ENCODE data around the gene CCRL2. TPM values are rescaled to one million over a fixed set of nuclear protein-coding genes. Genes with fewer than 3 reads are reported as not detected.
"Not testable (repeated sequence)": the region's sequence is repeated elsewhere in the genome, so short reads cannot be mapped to it uniquely, and the experiment has no call there.

The CCRL2 gene
- total RNA-seq, 1 donor from 2014 or later, result 1.6 TPM

DNA sequence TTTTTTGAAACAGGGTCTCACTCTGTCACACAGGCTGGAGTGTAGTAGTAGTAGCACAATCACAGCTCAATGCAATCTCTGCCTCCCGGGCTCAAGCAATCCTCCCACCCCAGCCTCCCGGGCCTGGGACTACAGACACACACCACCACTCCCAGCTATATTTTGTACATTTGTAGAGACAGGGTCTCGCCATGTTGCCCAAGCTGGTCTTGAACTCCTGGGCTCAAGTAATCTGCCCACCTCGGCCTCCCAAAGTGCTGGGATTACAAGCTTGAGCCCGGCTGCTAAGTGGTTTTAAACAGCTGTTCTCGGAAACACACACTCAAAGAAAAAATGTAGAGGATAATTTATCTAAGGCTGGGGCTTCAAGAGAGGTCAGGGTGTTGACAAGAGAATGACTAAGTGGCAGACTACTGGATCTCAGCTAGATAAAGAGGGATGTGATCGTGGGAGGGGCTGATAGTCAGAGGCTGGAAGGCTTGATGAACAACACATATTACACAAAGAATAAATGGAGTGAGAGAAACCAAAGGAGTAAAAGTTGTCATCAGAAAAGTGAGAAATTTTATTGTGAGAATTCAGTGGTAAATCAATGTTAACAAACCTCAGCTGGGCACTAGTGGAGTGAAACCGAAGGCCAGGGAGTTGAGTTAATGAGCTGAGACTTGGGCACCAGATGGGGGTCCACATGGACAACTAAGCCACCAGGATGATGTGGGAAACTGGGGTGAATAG lies 6.9 kb upstream of the CCRL2 start:
- Mint-ChIP-seq H3K9me3 (no peaks in the 10 kb centered on the region), H3K4me1 (ENCODE audit: low read depth) (peaks cover 3% of the 10 kb centered on the region)

GRCh38 chr3:46400846-46401245 lies 6.2 kb upstream of the CCRL2 start:
- DNase-seq (ENCODE audit: low spot score), result no peak
- H3K4me1 Mint-ChIP-seq (ENCODE audit: low read depth), result peaks cover 3% of the 10 kb centered on the region
- no peak overlapping the region for H3K27ac Mint-ChIP-seq
- intact Hi-C loops (cut with micrococcal nuclease), result no loop called here
- peaks cover 13% of the 10 kb centered on the region for H3K27me3 Mint-ChIP-seq (ENCODE audit: low read depth)
- no peaks in the 10 kb centered on the region for H3K9me3 Mint-ChIP-seq
- H3K36me3 Mint-ChIP-seq (ENCODE audit: low read depth), result no peaks in the 10 kb centered on the region
- H3K4me3 Mint-ChIP-seq (ENCODE audit: low read depth), result no peak overlapping the region

More for the DNA sequence above, 6.9 kb upstream of the CCRL2 start:
- Mint-ChIP-seq H3K27me3 (ENCODE audit: low read depth) (peaks cover 17% of the 10 kb centered on the region), H3K36me3 (ENCODE audit: low read depth) (no peaks in the 10 kb centered on the region), H3K4me3 (ENCODE audit: low read depth) (no peak overlapping the region), H3K27ac (no peak overlapping the region)
- intact Hi-C loops (cut with micrococcal nuclease), result no loop called here
- DNase-seq (ENCODE audit: low spot score), result no peak

DNA sequence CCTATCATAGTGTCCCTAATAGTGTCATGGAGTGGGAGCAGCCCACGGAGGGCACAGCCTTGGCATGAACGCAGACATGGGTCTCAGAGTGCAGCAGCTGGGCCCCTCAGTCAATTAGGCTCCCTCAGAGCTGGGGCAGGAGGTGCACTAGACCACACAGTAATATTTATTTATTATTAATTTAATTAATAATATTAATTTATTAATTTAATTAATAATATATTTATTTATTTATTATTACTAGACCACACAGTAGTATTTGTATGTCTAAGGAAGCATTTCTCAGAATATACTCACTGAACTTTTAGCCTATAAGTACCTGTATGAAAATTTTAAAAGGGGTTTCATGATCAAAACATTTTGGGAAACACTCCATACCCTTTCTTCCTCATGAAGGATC lies 5.5 kb upstream of the CCRL2 start:
- Mint-ChIP-seq H3K27ac (no peak overlapping the region), H3K27me3 (ENCODE audit: low read depth) (peaks cover 13% of the 10 kb centered on the region), H3K4me3 (ENCODE audit: low read depth) (no peak overlapping the region), H3K4me1 (ENCODE audit: low read depth) (peaks cover under 1% of the 10 kb centered on the region), H3K9me3 (no peaks in the 10 kb centered on the region), H3K36me3 (ENCODE audit: low read depth) (no peaks in the 10 kb centered on the region)
- no peak for DNase-seq (ENCODE audit: low spot score)
- intact Hi-C loops (cut with micrococcal nuclease), result no loop called here

DNA sequence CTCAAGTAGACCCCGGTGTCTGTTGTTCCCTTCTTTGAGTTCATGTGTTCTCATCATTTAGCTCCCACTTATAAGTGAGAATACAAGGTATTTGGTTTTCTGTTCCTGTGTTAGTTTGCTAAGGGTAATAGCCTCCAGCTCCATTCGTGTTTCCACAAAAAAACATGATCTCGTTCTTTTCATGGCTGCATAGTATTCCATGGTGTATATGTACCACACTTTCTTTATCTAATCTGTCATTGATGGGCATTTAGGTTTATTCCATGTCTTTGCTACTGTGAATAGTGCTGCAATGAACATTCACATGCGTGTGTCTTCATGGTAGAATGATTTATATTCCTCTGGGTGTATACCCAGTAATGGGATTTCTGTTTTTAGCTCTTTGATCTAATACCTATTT lies 4.2 kb upstream of the CCRL2 start:
- H3K27ac Mint-ChIP-seq; H3K36me3 Mint-ChIP-seq (ENCODE audit: low read depth); H3K27me3 Mint-ChIP-seq (ENCODE audit: low read depth); H3K4me3 Mint-ChIP-seq (ENCODE audit: low read depth); H3K9me3 Mint-ChIP-seq; DNase-seq (ENCODE audit: low spot score); intact Hi-C loops (cut with micrococcal nuclease): not testable (repeated sequence)
- peaks cover 12% of the 10 kb centered on the region for H3K4me1 Mint-ChIP-seq (ENCODE audit: low read depth)

GRCh38 chr3:46405301-46406019 lies 1.6 kb upstream of the CCRL2 start:
- Mint-ChIP-seq H3K36me3 (ENCODE audit: low read depth) (no peaks in the 10 kb centered on the region), H3K27ac (no peak overlapping the region), H3K27me3 (ENCODE audit: low read depth) (peaks cover 9% of the 10 kb centered on the region), H3K9me3 (no peaks in the 10 kb centered on the region), H3K4me1 (ENCODE audit: low read depth) (peaks cover 25% of the 10 kb centered on the region), H3K4me3 (ENCODE audit: low read depth) (no peak overlapping the region)
- intact Hi-C loops (cut with micrococcal nuclease), result no loop called here
- DNase-seq (ENCODE audit: low spot score), result no peak

- no peaks in the 10 kb centered on the region for H3K36me3 Mint-ChIP-seq (ENCODE audit: low read depth)
- no peak overlapping the region for H3K4me3 Mint-ChIP-seq (ENCODE audit: low read depth)
- intact Hi-C loops (cut with micrococcal nuclease), result no loop called here
- DNase-seq (ENCODE audit: low spot score), result no peak
- no peak overlapping the region for H3K27ac Mint-ChIP-seq
- H3K9me3 Mint-ChIP-seq, result no peaks in the 10 kb centered on the region
- H3K27me3 Mint-ChIP-seq (ENCODE audit: low read depth), result peaks cover 14% of the 10 kb centered on the region
- peaks cover 27% of the 10 kb centered on the region for H3K4me1 Mint-ChIP-seq (ENCODE audit: low read depth)
Observed at GRCh38 chr3:46406443-46406787, 644 bp upstream of the CCRL2 start.

GRCh38 chr3:46407970-46408369 lies 911 bp downstream of the CCRL2 start:
- H3K4me1 Mint-ChIP-seq (ENCODE audit: low read depth), result peaks cover 27% of the 10 kb centered on the region
- no peaks in the 10 kb centered on the region for H3K9me3 Mint-ChIP-seq
- H3K36me3 Mint-ChIP-seq (ENCODE audit: low read depth), result no peaks in the 10 kb centered on the region
- intact Hi-C loops (cut with micrococcal nuclease), result no loop called here
- no peak for DNase-seq (ENCODE audit: low spot score)
- H3K4me3 Mint-ChIP-seq (ENCODE audit: low read depth), result peak overlapping the region; percentile 37
- peak overlapping the region; percentile 21 for H3K27ac Mint-ChIP-seq
- peaks cover 19% of the 10 kb centered on the region for H3K27me3 Mint-ChIP-seq (ENCODE audit: low read depth)

DNA sequence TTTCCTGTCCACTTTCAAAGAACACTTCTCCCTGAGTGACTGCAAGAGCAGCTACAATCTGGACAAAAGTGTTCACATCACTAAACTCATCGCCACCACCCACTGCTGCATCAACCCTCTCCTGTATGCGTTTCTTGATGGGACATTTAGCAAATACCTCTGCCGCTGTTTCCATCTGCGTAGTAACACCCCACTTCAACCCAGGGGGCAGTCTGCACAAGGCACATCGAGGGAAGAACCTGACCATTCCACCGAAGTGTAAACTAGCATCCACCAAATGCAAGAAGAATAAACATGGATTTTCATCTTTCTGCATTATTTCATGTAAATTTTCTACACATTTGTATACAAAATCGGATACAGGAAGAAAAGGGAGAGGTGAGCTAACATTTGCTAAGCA lies 1.8 kb downstream of the CCRL2 start:
- Mint-ChIP-seq H3K27me3 (ENCODE audit: low read depth) (peaks cover 13% of the 10 kb centered on the region), H3K36me3 (ENCODE audit: low read depth) (no peaks in the 10 kb centered on the region), H3K4me1 (ENCODE audit: low read depth) (peaks cover 27% of the 10 kb centered on the region), H3K27ac (no peak overlapping the region), H3K9me3 (no peaks in the 10 kb centered on the region), H3K4me3 (ENCODE audit: low read depth) (no peak overlapping the region)
- DNase-seq (ENCODE audit: low spot score), result no peak
- intact Hi-C loops (cut with micrococcal nuclease), result no loop called here

DNA sequence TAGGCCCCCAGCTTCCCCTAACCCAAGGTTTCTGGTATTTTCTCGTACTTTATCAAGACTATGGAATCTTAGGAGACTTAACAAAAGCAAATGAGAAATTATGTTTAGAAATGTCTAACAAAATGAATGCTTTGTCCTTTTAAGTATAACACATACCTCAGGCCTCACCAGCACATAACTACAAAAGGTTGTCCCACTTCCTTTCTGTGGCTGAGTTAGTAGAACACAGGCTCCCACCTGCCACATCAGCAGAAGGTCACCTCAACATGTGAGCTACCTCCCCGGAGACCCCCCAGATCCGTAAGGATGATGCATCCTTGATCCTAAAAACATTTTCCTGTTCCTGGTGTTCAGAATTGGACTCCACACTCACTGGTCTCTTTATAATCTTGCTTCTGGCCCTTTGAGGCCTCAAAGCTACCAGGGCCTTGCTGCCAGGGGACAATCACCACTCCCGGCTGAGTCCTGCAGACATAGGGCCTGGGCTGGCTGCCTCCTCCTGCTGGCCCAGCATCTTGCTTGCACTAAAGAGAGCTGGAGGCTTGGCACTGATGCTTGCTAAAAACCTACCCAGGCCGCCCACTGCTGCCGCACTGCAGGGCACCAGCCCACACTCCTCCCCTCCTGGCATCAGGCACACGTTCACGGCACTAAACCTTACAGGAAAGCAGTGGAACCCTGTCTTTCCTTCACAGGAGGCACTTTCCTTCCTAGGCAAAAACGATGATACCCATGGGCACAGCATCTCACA lies 2.9 kb downstream of the CCRL2 start:
- DNase-seq (ENCODE audit: low spot score), result no peak
- Mint-ChIP-seq H3K4me3 (ENCODE audit: low read depth) (no peak overlapping the region), H3K36me3 (ENCODE audit: low read depth) (no peaks in the 10 kb centered on the region), H3K9me3 (no peaks in the 10 kb centered on the region), H3K27me3 (ENCODE audit: low read depth) (peaks cover 16% of the 10 kb centered on the region), H3K27ac (no peak overlapping the region), H3K4me1 (ENCODE audit: low read depth) (peaks cover 27% of the 10 kb centered on the region)
- intact Hi-C loops (cut with micrococcal nuclease), result no loop called here

GRCh38 chr3:46410669-46411068 lies 3.6 kb downstream of the CCRL2 start:
- no peak overlapping the region for H3K27ac Mint-ChIP-seq
- no peak overlapping the region for H3K4me3 Mint-ChIP-seq (ENCODE audit: low read depth)
- no peak for DNase-seq (ENCODE audit: low spot score)
- H3K36me3 Mint-ChIP-seq (ENCODE audit: low read depth), result no peaks in the 10 kb centered on the region
- H3K9me3 Mint-ChIP-seq, result no peaks in the 10 kb centered on the region
- intact Hi-C loops (cut with micrococcal nuclease), result no loop called here
- H3K4me1 Mint-ChIP-seq (ENCODE audit: low read depth), result peaks cover 27% of the 10 kb centered on the region
- peaks cover 18% of the 10 kb centered on the region for H3K27me3 Mint-ChIP-seq (ENCODE audit: low read depth)

GRCh38 chr3:46411271-46411670 lies 4.2 kb downstream of the CCRL2 start:
- H3K36me3 Mint-ChIP-seq (ENCODE audit: low read depth), result no peaks in the 10 kb centered on the region
- H3K4me3 Mint-ChIP-seq (ENCODE audit: low read depth), result no peak overlapping the region
- H3K4me1 Mint-ChIP-seq (ENCODE audit: low read depth), result peaks cover 28% of the 10 kb centered on the region
- H3K9me3 Mint-ChIP-seq, result no peaks in the 10 kb centered on the region
- intact Hi-C loops (cut with micrococcal nuclease), result no loop called here
- no peak overlapping the region for H3K27ac Mint-ChIP-seq
- H3K27me3 Mint-ChIP-seq (ENCODE audit: low read depth), result peaks cover 18% of the 10 kb centered on the region
- no peak for DNase-seq (ENCODE audit: low spot score)

DNA sequence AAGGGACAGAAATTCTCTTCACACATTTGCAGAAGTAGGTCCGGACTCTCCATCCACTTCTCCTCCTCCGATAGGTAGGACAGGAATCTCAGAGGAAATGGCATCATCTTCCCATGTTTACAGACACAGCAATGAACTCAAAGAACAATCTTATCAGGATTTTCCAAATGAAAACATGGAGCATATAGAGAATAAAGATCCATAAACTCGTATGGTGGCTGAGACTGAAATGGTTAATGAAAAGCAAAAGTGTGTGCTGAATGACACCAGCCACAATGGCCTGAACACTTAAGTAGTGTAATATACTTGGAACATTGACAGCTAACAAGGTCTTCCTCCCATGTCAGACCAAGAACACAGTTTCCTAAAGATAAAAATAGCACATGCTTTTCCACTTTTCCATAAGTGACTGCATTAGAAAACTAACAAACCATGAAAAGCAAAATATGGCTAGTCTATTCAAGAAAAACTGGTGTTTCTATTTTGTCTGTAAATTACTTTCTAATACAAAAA lies 5.8 kb downstream of the CCRL2 start:
- H3K4me3 Mint-ChIP-seq (ENCODE audit: low read depth), result no peak overlapping the region
- H3K36me3 Mint-ChIP-seq (ENCODE audit: low read depth), result no peaks in the 10 kb centered on the region
- peaks cover 17% of the 10 kb centered on the region for H3K4me1 Mint-ChIP-seq (ENCODE audit: low read depth)
- H3K27ac Mint-ChIP-seq, result no peak overlapping the region
- H3K27me3 Mint-ChIP-seq (ENCODE audit: low read depth), result peaks cover 18% of the 10 kb centered on the region
- H3K9me3 Mint-ChIP-seq, result no peaks in the 10 kb centered on the region
- intact Hi-C loops (cut with micrococcal nuclease), result no loop called here
- no peak for DNase-seq (ENCODE audit: low spot score)

- no peak for DNase-seq (ENCODE audit: low spot score)
- Mint-ChIP-seq H3K36me3 (ENCODE audit: low read depth) (no peaks in the 10 kb centered on the region), H3K27me3 (ENCODE audit: low read depth) (peaks cover 18% of the 10 kb centered on the region), H3K9me3 (no peaks in the 10 kb centered on the region), H3K4me3 (ENCODE audit: low read depth) (no peak overlapping the region), H3K27ac (no peak overlapping the region), H3K4me1 (ENCODE audit: low read depth) (peaks cover 9% of the 10 kb centered on the region)
- intact Hi-C loops (cut with micrococcal nuclease), result no loop called here
Observed at GRCh38 chr3:46413951-46414350, 6.9 kb downstream of the CCRL2 start.
